ENCODE results near the gene NAXD.
A peak's percentile ranks its signal among the peaks of the same experiment; 100 is the strongest.
"Not testable (repeated sequence)": the region's sequence is repeated elsewhere in the genome, so short reads cannot be mapped to it uniquely, and the experiment has no call there.

The NAXD gene

DNA sequence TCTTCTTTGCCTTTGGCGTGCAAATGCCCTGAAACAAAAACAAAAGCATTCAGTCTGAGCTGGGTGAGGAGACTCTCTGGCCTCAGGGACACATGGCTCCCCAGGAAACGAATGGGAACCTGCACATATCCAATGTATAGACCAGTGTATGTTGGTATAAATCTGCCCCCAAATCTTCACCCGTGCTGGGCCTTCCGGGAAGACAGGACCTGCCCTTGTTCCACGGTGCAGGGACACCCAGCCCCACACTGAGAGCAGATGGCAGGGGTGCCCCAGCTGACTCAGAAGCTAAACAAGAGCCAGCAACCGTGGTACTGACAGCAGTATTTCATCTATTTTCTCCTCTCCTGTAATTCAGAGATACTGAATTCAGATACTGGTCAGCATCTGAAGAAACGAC is 48.1 kb downstream of the NAXD start:
- no peak for DNase-seq (ENCODE audit: low read depth in 3 of 3)

DNA sequence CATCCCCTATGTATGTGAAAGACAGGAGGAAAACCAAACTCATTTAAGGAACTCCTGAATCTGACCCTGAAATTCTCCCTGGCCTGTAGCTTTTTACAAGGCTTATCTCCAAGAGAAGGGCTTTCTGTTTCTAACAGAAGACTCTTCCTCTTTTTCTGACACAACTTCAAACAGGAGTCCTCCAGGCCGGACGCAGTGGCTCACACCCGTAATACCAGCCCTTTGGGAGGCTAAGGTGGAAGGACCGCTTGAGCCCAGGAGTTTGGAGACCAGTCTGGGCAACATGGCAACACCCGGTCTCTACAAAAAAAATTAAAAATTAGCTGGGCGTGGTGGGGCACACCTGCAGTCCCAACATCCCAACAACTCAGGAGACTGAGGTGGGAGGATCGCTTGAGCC is 48.7 kb downstream of the NAXD start:
- DNase-seq (ENCODE audit: low read depth in 3 of 3) = no peak

DNA sequence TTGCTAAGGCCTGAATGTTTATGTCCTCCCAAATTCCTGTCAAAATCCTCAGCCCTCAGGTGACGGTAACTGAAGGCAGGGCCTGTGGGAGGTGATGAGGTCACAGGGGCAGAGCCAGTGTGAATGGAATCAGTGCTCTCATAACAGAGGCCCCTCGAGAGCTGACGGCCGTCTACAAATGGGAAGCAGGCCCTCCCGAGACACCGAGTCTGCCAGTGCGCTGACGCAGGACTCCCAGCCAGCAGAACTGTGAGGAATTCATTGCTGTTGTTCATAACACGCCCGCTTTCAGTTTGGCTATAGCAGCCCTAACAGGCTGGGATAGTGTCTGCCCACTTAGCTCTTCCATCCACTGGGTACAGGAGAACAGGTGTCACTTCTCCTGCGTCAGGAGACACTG is 49.3 kb downstream of the NAXD start:
- no peak for DNase-seq (ENCODE audit: low read depth in 3 of 3)

DNA sequence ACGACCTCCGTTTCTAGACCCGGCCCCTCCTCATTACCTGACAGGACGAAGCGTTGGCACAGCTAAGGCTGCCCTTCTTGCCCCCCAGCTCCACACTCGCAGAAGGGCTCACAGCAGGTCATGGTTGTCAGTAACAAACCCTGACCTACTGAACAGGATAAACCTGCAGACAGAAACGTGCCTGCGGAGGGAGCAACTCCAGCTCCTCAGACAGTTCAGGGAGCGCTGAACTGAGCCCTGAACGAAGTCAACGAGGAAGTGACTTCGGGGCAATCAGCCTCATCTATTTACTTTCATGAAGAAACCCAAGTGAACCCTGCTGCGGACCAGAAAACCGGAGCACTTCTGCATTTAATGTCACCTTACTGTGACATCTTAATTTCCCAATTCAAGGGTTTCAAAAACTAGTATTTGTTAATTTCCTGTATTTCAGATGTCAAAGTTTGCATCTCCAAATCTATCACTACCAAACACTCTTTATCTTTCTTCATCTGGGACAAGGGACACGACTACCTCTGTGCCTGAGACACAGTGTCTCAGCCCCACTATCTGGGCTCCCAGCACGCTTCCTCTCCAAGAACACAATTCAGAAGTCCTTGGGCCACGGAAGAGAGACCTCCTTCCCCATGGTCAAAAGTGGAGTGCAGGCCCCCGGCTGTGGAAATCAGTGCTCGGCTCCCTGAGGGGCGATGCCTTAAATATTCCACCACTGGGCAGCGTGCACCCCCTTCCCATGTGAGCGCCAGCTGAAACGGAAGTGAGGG is 50.3 kb downstream of the NAXD start:
- DNase-seq (ENCODE audit: low read depth in 3 of 3) = no peak

DNA sequence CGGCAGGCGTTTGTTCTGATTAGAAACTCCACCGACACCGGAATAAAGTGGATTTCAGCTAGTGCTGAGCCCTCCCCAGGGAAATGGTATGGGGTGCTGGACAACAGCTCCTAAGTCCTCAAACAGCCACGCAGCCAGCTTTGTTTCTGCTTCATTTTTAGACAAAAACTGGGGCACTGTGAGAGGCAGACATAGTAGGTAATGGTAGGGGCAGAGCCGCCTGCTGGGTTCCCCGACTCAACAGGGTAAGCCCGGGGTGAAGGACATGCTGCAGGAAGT is 50.8 kb downstream of the NAXD start:
- DNase-seq (ENCODE audit: low read depth in 3 of 3) = no peak

DNA sequence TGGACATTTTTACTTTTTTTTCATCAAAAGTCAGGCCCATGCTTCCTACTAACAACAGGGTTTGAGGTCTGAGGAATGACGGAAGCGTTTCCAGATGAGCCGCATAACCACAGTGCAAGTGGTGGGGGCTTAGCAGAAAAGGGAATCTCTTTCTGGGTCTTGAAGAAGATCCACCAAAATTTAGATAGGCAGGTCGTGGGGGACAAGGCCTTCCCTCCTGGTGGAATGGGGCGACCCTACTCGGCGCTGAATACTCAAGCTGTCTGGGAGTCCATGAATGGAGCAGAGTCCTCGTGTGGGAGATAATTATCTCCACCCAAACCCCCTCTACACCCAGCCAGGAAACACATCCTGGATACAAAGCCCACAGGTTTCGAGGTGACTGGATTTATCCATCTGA is 53.7 kb downstream of the NAXD start:
- no peak for DNase-seq (ENCODE audit: low read depth in 3 of 3)

DNA sequence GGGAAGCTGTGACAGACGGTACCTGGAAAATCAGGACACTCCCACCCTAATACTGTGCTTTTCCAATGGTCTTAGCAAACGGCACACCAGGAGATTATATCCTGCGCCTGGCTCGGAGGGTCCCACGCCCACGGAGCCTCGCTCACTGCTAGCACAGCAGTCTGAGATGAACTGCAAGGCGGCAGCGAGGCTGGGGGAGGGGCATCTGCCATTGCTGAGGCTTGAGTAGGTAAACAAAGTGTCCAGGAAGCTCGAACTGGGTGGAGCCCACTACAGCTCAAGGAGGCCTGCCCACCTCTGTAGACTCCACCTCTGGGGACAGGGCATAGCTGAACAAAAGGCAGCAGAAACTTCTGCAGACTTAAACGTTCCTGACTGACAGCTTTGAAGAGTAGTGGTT is 54.5 kb downstream of the NAXD start:
- DNase-seq (ENCODE audit: low read depth in 3 of 3) = not testable (repeated sequence)

DNA sequence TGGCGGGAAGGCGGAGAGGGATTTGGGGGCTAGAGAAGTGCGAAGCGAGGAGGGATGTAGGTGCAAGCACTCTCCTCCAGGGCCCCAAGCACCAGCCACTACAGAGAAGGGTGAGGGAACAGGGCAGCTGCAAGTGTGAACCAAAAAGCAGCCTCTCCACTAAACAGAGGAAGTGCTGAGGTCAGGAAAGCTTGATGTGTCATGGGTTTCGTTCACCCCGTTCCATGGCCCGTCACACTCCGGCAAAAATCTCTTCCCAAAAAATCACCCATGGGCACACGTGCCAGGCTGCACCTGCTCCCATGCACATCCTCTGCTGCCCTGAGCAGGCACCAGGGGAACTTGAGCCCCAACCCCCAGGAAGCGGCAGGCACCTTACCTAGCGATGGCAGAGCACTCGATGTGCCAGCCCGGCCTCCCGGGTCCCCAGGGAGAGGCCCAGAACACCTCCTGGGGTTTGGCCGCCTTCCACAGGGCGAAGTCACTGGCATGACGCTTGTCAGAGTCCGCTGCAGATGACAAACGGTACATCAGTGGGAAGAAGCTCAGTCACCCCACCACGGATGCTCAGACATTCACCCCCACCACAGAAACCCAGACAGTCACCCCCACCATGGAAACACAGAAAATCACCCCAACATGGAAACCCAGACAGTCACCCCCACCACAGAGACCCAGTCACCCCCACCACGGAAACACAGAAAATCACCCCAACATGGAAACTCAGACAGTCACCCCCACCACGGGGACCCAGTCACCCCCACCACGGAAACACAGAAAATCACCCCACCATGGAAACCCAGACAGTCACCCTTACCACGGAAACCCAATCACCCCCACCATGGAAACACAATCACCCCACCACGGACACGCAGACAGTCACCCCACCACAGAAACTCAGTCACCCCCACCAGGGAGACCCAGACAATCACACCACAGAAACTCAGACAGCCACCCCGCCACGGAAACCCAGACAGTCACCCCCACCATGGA is 61.5 kb downstream of the NAXD start:
- peak in 2 of 3 donors; percentile 8 to 43 for DNase-seq (ENCODE audit: low read depth in 3 of 3)

DNA sequence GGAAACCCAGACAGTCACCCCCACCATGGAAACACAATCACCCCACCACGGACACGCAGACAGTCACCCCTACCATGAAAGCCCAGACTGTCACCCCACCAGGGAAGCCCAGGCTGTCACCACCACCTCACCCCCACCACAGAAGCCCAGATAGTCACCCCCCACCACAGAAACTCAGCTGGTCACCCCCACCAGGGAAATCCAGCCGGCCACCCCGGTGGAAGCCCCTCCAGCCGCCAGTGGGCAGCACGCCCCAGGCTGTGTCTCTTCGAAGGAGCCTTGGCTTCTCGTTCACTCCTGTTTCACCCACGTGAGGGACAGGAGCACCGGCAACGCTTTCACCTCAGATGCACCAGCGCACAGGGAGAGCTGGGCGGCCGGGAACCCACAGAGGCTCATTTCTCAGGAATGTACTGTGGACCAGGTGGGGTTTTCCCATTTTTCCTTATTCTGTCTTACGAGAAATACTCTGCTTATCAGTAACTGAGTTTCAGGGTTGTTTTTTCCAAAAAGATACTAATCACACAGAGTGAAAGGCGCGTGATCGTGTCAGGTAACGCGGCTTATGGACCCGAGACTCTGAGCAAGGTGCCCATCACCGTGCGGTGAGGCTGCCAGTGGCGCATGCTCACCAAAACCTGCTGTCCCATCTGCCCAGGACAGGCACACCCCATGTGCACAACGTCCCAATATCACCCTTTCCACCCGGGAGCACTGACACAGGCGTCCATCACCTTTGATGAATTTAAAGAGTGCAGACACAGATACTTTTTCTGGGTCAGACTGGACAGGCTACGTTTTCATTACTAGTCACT is 62.6 kb downstream of the NAXD start:
- DNase-seq (ENCODE audit: low read depth in 3 of 3) = no peak

DNA sequence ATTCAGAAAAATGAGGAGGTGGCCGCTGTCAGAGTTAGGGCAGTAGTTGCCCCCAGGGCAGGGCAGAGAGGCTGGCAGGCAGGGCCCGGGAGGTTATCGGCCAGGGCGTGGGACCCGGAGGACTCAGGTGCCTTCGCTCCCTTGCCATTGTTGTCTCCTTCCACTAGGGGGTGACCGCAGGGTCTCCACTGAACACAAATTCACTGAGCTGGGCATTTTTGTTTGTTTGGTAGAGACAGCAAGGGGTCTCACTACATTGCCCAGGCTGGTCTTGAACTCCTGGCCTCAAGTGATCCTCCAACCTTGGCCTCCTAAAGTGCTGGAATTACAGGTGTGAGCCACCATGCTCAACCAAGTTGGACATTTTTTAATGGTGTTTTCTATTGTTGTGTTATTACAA is 65.5 kb downstream of the NAXD start:
- DNase-seq (ENCODE audit: low read depth in 3 of 3) = no peak

DNA sequence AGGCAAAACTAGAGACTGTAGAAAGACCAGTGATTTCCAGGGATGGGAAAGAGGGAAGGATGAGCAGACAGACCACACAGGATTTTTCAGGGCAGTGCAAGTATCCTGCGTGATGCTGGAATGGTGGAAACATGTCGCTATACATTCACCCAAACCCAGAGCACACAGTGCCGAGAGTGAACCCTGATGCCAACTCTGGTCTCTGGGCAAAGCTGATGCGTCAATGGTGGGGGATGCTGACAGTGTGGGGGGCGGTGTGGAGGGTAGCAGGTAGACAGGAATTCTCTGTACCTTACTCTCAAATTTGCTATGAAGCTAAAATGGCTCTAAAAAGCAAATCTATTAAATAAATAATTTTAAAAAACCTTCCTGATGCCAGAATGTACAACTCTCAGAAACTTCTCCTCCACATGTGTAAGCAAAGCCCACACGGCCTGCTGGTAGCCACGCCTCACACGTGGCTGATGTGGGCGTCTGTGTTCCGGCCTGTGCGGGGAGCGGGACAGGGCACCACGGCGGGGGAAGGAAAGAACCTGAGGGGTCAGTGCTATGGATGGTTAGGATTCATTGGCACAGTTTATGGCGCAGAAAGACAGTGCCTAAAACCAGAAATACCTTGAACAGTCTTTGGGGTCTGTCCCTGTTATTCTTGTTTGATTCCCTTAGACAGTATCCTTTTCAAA is 66.7 kb downstream of the NAXD start:
- DNase-seq (ENCODE audit: low read depth in 3 of 3) = no peak

DNA sequence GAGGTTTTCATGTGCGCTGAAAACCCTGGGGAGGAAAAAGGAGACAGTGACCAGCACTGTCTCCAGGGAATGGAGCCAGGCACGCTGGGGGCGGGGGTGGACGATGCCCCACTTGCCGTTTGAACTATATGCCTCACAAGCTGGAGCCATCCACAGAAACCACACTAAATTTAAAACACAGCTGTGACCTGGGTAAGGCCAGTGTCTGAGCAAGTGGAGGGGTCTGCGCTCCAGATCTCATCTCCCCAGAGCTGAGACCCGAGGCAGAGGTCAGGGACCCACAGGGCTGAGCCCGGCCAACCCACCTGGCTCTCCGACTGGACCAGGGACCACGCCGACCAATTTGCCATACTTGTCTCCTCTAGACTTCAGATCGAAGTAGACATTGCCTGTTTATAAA is 67.4 kb downstream of the NAXD start:
- no peak for DNase-seq (ENCODE audit: low read depth in 3 of 3)

DNA sequence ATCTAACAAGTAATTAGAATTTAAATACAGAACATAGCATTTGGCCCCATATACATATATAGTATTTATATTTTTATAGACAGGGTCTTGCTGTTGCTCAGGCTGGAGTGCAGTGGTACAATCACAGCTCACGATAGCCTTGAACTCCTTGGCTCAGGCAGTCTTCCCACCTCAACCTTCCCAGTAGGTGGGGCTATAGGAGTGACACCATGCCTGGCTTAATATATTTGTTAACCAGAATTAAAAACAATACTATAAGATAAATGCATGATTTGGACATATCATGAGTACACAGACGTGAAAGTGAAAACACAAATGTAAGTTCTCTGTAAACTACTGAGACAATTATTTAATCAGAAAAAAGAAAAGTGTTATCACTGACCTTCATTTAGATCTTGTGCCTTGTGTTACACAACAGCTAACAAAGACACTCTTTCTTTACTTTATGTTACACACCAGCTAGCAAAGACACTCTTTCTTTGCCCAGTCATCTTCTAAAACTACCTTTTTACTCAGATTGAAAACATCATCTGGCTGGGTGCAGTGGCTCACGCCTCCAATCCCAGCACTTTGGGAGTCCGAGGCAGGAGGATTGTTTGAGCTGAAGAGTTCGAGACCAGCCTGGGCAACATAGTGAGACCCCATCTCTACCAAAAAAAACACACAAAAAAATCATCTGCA is 68.0 kb downstream of the NAXD start:
- DNase-seq (ENCODE audit: low read depth in 3 of 3) = no peak

DNA sequence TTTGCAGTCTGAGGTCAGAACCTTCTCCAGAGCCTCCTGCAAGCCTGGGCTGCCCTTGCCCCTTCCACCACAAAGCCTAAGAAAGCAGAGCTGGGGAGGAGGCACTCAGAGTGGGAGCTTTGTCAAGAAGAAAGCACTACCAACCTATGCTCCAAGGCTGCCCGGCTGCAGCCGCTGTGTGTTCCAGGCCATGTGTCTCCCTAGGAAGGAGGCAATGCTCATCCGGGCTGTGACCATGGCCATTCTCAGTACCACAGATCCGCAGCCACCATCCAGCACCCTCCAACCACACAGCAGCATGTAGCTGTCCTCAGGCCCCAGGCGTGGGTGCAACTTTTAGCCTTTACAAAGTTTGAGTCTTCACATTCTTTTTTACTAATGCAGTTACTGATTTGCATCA is 68.6 kb downstream of the NAXD start:
- DNase-seq (ENCODE audit: low read depth in 3 of 3) = no peak

DNA sequence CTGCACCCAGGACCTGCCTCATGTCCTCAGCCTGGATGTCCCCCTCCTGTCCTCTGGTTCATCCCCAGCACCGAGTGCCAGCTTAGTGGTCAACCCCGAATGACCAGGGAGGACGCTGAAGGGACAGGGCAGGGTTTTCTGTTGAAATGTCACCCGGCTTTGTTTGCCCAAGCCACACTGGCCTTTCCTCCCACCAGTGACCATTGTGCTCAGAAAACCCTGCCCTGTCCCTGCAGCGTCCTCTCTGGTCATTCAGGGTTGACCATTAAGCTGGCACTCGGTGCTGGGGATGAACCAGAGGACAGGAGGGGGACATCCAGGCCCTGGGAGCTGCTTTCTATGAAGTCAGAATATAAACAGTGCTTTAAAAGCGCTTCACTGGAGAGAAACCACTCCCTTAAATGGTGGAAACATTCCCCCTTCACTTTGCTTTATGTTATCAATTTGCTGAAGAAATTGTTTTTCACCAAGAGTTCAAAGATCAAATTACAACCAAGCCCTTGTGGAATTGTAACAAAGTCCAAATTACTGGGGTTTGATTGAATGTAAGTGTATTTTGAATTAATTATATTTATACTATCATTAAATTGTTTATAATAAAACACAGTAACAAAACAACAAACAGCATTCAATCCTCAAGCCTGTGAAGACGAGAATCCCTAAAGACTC is 69.2 kb downstream of the NAXD start:
- no peak for DNase-seq (ENCODE audit: low read depth in 3 of 3)

DNA sequence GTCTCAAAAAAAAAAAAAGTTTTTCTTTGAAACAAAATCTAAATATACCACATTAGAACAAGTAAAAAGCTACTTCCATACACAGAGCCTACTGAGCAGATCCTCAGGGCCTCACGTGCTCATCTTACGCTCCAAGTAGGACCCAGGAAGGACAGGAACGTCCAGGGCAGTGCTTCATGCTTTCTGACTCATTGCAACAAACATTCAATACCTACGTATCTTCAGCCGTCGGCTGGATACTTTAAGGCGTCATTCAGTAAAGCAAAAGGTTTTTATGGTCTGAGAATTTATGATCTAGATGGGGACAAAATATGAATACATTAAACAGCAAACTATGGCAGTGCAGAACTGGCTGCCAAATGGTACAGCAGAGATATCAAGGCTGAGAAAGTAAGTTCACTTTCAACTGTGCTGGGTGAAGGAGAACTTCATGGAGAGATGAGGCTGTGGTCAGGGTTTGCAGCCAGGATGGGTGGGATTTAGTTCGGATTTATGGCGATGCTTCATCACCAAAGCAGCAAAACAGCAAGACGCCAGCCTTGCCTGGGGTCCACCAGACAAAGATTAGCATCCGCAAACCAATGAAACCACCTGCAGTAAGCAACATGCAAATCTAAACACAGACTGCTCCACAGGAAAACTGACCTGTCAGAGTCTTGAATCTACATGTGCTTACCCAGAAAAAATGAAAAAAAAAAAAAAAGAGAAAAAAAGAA is 70.1 kb downstream of the NAXD start:
- DNase-seq (ENCODE audit: low read depth in 3 of 3) = no peak

DNA sequence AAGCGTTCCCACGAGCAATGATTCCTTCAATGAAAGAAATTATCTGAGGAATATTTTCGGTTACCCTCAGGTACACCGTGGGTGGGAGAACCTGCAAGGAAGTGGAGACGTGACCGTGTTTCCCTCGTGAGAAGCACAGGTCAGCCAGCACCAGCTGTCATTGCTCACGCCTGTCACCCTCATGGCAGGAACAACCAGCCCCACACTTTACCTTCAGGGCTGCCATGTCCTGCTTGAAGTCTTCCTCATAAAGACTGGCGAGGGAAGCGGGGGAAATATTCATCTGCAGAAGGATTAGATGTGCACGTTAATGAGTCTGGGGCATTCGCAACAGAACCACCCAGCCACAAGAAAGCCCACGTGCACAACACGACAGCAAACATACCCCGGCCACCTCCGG is 72.4 kb downstream of the NAXD start:
- no peak for DNase-seq (ENCODE audit: low read depth in 3 of 3)

DNA sequence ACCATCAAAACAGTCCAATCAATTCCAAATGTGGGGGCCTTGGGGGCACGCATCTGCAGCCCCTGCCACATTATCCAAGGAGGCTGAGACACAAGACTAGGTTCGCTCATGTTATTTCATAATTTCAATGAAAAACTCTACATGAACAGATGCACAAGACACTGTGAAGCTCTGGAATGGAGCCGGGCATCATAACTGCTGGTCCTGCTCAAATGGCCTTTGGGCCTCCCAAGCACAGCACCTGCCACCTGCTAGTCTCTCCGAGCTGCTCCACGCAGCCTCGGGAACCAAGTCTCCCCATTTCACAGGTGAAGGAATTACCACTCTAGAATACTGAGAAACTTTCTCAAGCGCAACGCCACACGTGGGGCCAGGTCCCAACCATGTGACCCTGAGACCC is 73.7 kb downstream of the NAXD start:
- DNase-seq (ENCODE audit: low read depth in 3 of 3) = no peak
